Transverse colon (tissue), 4 donors: Measurements from ENCODE around the gene SLC22A4.

Source experiments
- EP300 ChIP-seq: sonication (generic); formaldehyde crosslinking; IDR thresholded peaks from one replicate; pipeline ENCODE4 v1.6.1; 2017; ENCODE audit warnings: antibody characterized with exemption, low read depth
- POLR2A ChIP-seq: fragments of 450-650 bp; IDR thresholded peaks from one replicate; pipeline ENCODE4 v1.6.1; 2016; ENCODE audit warnings: antibody characterized with exemption, mild to moderate bottlenecking, moderate library complexity
- POLR2AphosphoS5 ChIP-seq, 3 donors: sonication (generic); formaldehyde crosslinking; IDR thresholded peaks; one replicate each; pipeline ENCODE4 v1.6.1; 2016; ENCODE audit warnings: antibody characterized with exemption in 3 of 3
- TF ChIP-seq, protein P1 (sequence below), 5 experiments: fragments of 200-600 bp in 3 of 5; fragments of 450-650 bp in 2 of 5; sonication (generic) in 3 of 5; IDR thresholded peaks; 1 replicate in 2 of 5; 2 replicates in 3 of 5; pipeline ENCODE4 v1.5.1; 2016 to 2017; ENCODE audit warnings: antibody characterized with exemption in 5 of 5, inconsistent platforms in 3 of 5, mild to moderate bottlenecking in 2 of 5, moderate library complexity in 1 of 5

DNA sequence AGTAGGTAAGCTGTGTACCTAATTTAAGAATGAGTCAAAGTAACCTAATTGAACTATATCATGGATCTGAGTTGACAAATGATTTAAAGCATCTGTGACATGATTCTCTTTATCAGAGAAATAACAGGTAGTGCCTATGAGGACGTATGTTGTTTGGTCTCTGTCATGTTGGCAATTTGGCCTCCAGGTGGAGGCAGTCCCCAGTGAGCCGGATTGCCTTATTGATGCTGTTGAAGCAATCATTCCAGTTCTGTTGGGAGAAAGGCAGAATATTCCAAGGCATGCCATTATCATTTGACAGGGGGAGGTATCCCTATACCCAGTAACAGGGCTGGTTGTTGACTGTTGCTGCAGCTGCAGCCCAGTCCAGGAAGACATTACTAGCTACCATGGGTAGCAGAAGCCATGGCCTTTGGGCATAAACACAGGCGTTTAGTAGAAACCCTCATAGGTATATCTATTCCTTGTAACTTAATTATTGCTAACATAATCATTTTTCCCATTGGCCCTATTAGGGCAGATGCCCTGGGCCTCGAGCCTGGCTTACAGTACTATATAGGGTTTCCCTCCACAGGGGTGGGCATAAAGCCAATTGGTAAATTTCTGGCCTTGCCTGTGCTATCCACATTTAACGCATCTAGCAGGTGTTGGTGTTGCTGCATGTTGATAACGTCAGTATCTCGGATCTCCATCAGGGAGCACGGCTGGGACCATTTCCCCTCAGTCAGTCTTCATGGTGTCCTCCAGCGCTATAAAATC, 12.2 kb upstream of the SLC22A4 start:
- TF ChIP-seq, protein P1, sequence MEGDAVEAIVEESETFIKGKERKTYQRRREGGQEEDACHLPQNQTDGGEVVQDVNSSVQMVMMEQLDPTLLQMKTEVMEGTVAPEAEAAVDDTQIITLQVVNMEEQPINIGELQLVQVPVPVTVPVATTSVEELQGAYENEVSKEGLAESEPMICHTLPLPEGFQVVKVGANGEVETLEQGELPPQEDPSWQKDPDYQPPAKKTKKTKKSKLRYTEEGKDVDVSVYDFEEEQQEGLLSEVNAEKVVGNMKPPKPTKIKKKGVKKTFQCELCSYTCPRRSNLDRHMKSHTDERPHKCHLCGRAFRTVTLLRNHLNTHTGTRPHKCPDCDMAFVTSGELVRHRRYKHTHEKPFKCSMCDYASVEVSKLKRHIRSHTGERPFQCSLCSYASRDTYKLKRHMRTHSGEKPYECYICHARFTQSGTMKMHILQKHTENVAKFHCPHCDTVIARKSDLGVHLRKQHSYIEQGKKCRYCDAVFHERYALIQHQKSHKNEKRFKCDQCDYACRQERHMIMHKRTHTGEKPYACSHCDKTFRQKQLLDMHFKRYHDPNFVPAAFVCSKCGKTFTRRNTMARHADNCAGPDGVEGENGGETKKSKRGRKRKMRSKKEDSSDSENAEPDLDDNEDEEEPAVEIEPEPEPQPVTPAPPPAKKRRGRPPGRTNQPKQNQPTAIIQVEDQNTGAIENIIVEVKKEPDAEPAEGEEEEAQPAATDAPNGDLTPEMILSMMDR (IDR thresholded peaks at IDR 0.05) = no peak
- TF ChIP-seq EP300 (no peak), POLR2A (no peak), POLR2AphosphoS5 (IDR thresholded peaks at IDR 0.05) (no peak)
